GM23338 (cell line): Measurements from ENCODE around the gene GNG12.

ENCODE experiments used
- CREB1 ChIP-seq: fragments of 250-450 bp; sonication (Bioruptor Pico); IDR thresholded peaks from 2 replicates; pipeline ENCODE4 v1.5.0; 2020; ENCODE audit warnings: low read depth, mild to moderate bottlenecking, moderate library complexity
- CTCF ChIP-seq, 2 experiments: fragments of 200-600 bp in 1 of 2; sonication (generic) in 1 of 2; conservative IDR thresholded peaks; 2 replicates each; pipeline versions ENCODE4 v1.5.1 to v1.6.1; 2016 to 2017; ENCODE audit warnings: antibody characterized with exemption in 2 of 2, low read depth in 2 of 2, mild to moderate bottlenecking in 2 of 2, moderate library complexity in 1 of 2
- ETS1 ChIP-seq: IDR thresholded peaks from 2 replicates; pipeline ENCODE4 v1.6.1; 2016; ENCODE audit warnings: antibody characterized with exemption
- EZH2 ChIP-seq: fragments of 200-600 bp; sonication (generic); IDR thresholded peaks from one replicate; pipeline ENCODE4 v1.8.0; 2017; ENCODE audit warnings: antibody characterized with exemption, mild to moderate bottlenecking, low read depth; ENCODE audit not compliant: unreplicated experiment
- EZH2phosphoT487 ChIP-seq: fragments of 200-600 bp; sonication (generic); IDR thresholded peaks from one replicate; pipeline ENCODE4 v1.8.1; 2018; ENCODE audit warnings: antibody characterized with exemption; ENCODE audit not compliant: unreplicated experiment
- POLR2AphosphoS5 ChIP-seq: IDR thresholded peaks from 2 replicates; pipeline ENCODE4 v1.6.1; 2016; ENCODE audit warnings: antibody characterized with exemption, low read depth
- TF ChIP-seq, protein P1 (sequence below): IDR thresholded peaks from one replicate; pipeline ENCODE4 v1.6.1; 2018; ENCODE audit warnings: antibody characterized with exemption; ENCODE audit not compliant: unreplicated experiment

GRCh38 chr1:67659229-67659628 is 174.0 kb downstream of the GNG12 start:
- TF ChIP-seq POLR2AphosphoS5 (no peak), CTCF (conservative IDR thresholded peaks at IDR 0.05; ENCODE audit: low read depth in 2 of 2) (no peak), EZH2phosphoT487 (no peak), EZH2 (no peak), ETS1 (no peak), CREB1 (CRISPR knock-in tag) (no peak)
- TF ChIP-seq, protein P1, sequence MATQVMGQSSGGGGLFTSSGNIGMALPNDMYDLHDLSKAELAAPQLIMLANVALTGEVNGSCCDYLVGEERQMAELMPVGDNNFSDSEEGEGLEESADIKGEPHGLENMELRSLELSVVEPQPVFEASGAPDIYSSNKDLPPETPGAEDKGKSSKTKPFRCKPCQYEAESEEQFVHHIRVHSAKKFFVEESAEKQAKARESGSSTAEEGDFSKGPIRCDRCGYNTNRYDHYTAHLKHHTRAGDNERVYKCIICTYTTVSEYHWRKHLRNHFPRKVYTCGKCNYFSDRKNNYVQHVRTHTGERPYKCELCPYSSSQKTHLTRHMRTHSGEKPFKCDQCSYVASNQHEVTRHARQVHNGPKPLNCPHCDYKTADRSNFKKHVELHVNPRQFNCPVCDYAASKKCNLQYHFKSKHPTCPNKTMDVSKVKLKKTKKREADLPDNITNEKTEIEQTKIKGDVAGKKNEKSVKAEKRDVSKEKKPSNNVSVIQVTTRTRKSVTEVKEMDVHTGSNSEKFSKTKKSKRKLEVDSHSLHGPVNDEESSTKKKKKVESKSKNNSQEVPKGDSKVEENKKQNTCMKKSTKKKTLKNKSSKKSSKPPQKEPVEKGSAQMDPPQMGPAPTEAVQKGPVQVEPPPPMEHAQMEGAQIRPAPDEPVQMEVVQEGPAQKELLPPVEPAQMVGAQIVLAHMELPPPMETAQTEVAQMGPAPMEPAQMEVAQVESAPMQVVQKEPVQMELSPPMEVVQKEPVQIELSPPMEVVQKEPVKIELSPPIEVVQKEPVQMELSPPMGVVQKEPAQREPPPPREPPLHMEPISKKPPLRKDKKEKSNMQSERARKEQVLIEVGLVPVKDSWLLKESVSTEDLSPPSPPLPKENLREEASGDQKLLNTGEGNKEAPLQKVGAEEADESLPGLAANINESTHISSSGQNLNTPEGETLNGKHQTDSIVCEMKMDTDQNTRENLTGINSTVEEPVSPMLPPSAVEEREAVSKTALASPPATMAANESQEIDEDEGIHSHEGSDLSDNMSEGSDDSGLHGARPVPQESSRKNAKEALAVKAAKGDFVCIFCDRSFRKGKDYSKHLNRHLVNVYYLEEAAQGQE = no peak
